GM20431 (cell line): ENCODE data around the gene ENGASE.

Experiments
- in situ Hi-C: fragments of 300-500 bp; cut with MseI, MboI; formaldehyde crosslinking; loops from one replicate; pipeline ENCODE4 v1.15.0; 2020; ENCODE audit warnings: low sequenced_read_pairs; ENCODE audit not compliant: unreplicated experiment

Gene ENGASE

GRCh38 chr17:79036596-79036995 lies 38.0 kb upstream of the ENGASE start:
- in situ Hi-C loops, result no loop called here

- in situ Hi-C loops, result no loop called here
Measured at GRCh38 chr17:79038545-79039135, 36.0 kb upstream of the ENGASE start.

- in situ Hi-C loops, result no loop called here
Measured at GRCh38 chr17:79039171-79039570, 35.5 kb upstream of the ENGASE start.

GRCh38 chr17:79039886-79040285 lies 34.7 kb upstream of the ENGASE start:
- in situ Hi-C loops, result no loop called here

- in situ Hi-C loops, result no loop called here
Measured at GRCh38 chr17:79041041-79041570, 33.5 kb upstream of the ENGASE start.

- in situ Hi-C loops, result no loop called here
Measured at GRCh38 chr17:79041723-79042420, 32.8 kb upstream of the ENGASE start.

GRCh38 chr17:79042421-79043190 lies 32.0 kb upstream of the ENGASE start:
- in situ Hi-C loops, result no loop called here

- in situ Hi-C loops, result no loop called here
Measured at GRCh38 chr17:79043191-79043930, 31.3 kb upstream of the ENGASE start.

- in situ Hi-C loops, result no loop called here
Measured at GRCh38 chr17:79043931-79044320, 30.7 kb upstream of the ENGASE start.

GRCh38 chr17:79044462-79044861 lies 30.2 kb upstream of the ENGASE start:
- in situ Hi-C loops, result no loop called here

- in situ Hi-C loops, result no loop called here
Measured at GRCh38 chr17:79045001-79045729, 29.5 kb upstream of the ENGASE start.

GRCh38 chr17:79045842-79046196 lies 28.8 kb upstream of the ENGASE start:
- in situ Hi-C loops, result no loop called here

GRCh38 chr17:79046197-79046915 lies 28.3 kb upstream of the ENGASE start:
- in situ Hi-C loops, result no loop called here

GRCh38 chr17:79046916-79047280 lies 27.7 kb upstream of the ENGASE start:
- in situ Hi-C loops, result no loop called here

- in situ Hi-C loops, result no loop called here
Measured at GRCh38 chr17:79047291-79047920, 27.2 kb upstream of the ENGASE start.

- in situ Hi-C loops, result no loop called here
Measured at GRCh38 chr17:79047923-79048825, 26.4 kb upstream of the ENGASE start.

- in situ Hi-C loops, result no loop called here
Measured at GRCh38 chr17:79048826-79049755, 25.5 kb upstream of the ENGASE start.
